ENCODE measurements around the gene OGFOD2.
A peak's percentile ranks its signal among the peaks of the same experiment; 100 is the strongest.
"Not testable (repeated sequence)": the region's sequence is repeated elsewhere in the genome, so short reads cannot be mapped to it uniquely, and the experiment has no call there.

Gene OGFOD2

DNA sequence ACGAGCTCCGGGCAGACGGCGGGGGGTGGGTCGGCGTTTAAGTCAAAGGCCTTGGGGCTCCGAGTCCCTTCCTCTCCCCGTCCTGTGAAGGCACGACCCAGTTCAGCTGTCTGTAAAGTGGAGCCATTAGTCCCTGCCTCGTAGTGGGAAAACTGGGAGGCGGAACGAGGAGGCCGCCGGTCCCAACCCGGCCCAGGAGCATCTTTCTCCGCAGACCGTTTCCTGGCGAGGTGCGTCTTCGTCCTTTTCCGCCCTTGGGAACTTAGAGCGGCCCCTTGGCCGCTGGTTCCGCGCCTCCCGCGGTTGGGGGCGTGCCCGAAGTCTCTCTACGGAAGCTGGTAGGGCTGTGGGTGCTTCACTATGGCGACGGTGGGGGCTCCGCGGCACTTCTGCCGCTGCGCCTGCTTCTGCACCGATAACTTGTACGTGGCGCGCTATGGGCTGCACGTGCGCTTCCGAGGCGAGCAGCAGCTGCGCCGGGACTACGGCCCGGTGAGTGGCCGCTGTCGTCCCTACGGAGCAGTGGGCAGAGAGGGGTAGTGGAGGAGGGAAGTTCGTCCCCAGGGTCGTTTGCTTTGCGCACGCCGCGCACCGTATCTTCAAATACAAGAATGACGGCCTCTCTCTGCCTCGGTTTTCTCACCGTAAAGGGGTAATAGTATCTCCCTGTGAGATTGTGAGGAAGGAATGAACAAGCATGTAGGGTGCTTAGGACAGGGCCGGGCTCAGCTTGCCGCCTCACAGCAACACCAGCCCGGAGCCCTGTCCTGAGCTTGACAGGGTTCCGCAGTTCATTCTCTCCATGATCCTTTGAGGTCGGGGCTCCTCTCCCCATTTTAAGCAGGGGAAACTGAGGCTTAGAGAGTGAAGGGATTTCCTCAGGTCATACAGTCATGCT lies at the start of gene OGFOD2:
TSS of gene OGFOD2 (plus strand) at position 353 of the 898 bp plus-strand sequence. CDS start at position 361, 8 bp downstream.
- DNase-seq: peak; percentile 96

DNA sequence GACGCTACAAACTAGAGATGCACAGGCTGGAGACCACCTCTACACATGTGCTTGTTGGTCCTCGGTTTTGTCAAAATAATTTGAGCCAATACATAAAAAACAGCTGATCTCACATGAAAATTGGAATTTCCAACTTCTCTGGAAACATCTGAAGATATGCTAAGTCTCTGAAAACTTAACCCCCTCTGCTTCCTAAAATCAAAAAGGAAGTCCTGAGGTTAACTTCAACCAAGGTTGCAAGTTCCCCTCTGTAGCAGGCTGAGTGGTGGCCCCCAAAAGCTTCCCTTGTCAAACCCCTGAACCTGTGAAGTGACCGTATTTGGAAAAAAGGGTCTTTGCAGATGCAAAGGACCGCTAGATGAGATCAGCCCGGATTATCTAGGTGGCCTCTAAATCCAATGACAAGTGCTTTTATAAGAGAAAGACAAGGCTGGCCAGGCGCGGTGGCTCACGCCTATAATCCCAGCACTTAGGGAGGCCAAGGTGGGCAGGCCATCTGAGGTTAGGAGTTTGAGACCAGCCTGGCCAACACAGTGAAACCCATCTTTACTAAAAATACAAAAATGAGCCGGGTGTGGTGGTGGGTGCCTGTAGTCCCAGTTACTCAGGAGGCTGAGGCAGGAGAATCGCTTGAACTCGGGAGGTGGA lies 47.2 kb upstream of the OGFOD2 start:
- DNase-seq: no peak

DNA sequence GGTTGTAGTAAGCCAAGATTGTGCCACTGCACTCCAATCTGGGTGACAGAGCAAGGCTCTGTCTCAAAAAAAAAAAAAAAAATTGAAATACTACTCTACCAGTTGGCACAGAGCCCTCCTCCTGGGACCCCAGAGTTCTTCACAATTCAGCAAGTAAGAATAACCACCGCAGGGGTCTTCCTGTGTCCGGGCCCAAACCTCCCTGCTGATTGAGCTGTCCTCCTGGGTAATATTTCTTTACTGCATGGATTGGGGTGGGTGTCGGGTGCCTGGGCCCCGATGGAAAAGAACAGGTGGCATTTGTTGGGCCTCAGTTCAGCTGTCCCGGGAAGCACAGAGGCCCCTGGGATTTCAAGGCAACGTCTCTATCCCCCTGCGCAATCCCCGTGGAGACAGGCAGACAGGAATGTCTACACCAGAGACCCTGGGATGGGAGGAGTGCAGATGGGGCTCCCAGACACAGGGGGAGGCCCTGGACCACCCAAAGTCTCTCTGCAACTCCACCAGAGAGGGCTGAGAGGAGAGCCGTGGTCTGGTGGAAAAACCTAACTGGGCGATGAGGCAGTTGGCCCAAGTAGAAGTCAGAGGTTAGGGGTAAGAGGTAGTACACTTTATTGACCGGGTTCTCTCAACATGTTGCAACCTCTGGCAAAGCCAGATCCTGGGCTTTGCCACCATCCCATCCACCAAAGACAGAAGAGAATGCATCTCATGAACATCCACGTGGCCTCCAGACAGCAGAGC lies 46.5 kb upstream of the OGFOD2 start:
- no peak for DNase-seq

DNA sequence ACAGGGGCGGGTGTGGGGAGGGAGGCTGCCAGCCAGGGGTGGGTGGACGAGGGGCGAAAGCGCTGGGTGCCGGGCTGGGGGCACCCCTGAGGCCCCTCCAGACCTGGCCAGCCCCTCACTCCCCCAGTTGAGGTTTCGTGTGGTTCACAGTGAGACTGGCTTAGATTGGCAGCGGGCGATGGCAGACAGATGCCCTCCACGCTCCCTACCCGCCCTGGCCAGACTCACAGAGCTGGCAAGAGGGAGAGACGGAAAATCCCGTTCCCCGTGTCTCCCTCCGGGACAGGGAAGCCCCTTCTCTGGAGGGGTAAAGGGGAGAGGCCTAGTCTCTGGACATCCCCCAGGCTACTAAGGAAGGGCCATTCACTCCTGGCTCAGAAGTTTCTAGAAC lies 45.9 kb upstream of the OGFOD2 start:
- no peak for DNase-seq

DNA sequence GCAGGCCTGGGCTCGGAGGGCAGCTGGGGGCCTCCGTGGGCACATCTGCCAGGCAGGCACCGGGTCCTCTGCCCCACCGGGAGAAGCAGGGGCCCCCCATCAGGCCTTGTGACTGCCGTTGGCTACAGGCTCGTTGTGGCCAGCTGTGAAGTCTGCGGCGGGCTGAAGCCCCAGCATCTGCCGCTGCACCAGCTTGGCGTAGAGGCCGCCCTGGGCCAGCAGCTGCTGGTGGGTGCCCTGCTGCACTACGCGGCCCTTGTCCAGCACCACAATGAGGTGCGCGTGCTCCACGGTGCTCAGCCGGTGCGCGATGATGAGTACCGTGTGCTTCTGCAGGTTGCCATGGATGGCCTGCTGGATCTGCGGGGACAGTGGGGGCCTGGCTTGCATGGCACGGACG lies 45.2 kb upstream of the OGFOD2 start:
- DNase-seq: no peak

DNA sequence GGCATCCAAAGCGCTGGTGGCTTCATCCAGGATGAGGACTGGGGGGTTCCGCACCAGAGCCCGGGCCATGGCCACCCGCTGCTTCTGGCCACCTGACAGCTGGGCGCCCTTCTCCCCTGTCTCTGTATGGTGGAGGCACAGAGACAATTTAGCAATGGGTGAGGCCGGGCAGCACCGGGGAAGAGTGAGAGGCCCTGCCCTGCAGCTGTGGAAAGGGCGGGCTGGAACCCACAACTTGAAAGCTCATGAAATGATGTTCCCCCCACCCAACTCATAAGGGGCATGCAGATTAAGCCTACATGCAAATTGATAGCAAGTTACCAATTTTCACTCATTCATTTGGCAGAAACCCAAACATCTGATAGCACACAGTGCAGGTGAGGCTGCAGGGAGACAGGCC lies 42.8 kb upstream of the OGFOD2 start:
- no peak for DNase-seq

DNA sequence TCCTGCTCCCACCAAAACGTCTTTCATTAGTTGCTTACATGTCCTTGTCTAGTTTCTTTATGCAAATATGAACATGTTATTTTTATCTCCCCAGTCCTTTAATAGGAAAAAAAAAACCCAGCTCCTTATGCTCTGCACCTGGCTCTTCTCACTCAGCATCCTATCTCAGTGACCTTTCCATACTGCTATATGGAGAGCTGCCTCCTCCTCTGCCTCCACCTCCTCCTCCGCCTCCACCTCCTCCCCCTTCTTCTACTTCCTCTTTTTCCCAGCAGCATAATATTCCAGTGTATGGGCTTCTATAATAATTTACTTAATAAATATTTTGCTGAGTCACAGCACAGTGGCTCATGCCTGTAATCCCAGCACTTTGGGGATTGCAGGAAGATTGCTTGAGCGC lies 40.3 kb upstream of the OGFOD2 start:
- no peak for DNase-seq

DNA sequence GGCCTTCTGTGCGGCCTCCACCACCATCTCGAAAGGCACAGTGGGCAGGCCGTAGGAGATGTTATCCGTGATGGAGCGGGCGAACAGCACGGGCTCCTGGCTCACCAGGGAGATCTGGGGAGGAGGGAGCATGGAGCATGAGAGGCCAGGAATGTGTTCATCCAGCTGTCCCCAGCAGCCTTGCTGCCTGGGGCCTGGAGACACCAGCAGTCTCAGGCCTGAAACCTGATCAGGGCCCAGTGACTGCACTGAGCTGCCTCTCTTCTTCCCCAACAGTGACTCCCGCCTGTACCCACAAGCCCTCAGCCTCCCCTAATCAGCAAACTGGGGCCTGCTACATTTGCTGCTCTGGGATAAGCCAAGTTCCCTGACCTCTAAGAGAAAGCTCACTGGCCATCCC lies 39.7 kb upstream of the OGFOD2 start:
- DNase-seq: no peak

DNA sequence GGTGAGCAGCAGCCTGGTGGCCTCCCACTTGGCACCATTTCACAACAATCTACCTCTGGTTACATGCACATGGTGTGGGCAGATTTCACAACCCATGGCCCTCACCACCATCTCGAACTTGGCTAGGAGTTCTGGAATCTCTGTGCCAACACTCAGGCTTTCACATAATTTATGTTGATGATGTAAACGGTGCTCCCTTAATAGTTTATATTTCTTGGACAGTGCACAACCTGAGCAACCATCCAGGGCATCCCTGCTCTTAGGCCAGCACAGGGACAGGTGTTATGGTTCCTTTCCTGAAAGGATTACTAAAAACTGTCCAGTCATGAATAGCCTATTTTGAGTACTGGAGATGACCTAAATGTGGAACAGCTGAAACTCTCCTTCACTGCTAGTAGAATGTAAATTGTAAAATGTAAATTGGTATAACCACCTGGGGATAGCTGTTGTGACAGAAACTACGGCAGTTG lies 37.4 kb upstream of the OGFOD2 start:
- no peak for DNase-seq

DNA sequence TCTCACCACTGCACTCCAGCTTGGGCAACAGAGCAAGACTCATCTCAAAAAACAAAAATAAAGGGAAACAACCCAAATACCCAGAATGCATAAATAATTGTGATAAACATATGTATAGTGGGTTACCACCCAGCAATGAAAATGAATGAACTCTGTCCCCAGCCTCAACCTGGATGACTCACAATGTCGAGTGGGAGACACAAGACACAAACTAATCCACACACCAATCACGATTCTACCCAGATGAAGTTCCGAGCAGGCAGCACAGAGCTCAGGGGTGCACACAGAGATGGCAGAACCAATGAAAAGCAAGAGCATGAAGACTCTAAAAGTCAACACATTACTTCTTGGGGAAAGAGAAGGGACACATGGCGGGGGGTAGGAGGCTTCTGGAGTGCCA lies 35.9 kb upstream of the OGFOD2 start:
- no peak for DNase-seq

DNA sequence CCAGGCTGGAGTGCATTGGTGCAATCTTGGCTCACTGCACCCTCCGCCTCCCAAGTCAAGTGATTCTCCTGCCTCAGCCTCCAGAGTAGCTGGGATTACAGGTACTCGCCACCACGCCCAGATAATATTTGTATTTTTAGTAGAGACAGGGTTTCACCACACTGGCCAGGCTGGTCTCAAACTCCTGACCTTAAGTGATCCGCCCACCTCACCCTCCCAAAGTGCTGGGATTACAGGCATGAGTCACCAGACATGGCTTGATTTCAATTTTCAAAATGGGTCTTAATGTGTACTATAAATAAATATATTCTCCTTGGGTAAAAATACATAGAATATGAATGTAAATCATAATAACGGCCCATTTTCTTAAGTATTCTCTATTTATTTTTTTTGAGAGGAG lies 33.7 kb upstream of the OGFOD2 start:
- DNase-seq: not testable (repeated sequence)

DNA sequence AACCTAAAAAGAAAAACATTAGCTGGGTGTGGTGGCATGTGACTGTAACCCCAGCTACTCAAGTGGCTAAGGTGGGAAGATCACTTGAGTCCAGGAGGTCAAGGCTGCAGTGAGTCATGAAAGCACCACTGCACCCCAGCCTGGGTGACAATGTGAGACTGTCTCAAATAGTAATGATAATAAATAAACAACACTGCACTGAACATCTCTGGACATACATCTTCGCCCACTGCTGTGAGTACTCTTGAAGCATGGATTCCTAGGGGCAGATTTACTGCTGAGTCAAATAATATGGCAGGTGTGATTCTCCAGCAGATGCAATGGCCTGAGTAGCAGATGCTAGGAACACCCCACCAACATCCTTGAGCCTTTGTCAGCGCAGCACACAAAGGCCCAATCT lies 32.4 kb upstream of the OGFOD2 start:
- DNase-seq: no peak

DNA sequence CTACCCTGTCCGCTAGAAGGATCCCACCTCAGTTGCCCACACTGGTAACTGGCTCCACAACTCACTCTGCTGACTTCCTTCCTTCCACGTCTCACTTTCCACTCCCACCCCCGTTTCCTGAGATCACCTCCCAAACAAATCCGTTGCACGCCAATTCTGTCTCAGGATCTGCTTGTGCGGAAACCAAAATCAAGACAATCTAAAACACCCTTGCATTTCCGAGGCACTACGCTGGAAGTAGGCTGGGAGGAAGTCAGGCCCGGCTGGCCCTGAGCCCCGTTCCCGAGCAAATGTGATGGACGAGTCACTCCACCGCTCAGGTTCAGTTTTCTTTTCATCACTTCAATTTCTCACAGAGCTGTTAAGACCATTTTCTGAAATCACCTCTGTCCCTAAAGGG lies 31.8 kb upstream of the OGFOD2 start:
- DNase-seq: no peak

DNA sequence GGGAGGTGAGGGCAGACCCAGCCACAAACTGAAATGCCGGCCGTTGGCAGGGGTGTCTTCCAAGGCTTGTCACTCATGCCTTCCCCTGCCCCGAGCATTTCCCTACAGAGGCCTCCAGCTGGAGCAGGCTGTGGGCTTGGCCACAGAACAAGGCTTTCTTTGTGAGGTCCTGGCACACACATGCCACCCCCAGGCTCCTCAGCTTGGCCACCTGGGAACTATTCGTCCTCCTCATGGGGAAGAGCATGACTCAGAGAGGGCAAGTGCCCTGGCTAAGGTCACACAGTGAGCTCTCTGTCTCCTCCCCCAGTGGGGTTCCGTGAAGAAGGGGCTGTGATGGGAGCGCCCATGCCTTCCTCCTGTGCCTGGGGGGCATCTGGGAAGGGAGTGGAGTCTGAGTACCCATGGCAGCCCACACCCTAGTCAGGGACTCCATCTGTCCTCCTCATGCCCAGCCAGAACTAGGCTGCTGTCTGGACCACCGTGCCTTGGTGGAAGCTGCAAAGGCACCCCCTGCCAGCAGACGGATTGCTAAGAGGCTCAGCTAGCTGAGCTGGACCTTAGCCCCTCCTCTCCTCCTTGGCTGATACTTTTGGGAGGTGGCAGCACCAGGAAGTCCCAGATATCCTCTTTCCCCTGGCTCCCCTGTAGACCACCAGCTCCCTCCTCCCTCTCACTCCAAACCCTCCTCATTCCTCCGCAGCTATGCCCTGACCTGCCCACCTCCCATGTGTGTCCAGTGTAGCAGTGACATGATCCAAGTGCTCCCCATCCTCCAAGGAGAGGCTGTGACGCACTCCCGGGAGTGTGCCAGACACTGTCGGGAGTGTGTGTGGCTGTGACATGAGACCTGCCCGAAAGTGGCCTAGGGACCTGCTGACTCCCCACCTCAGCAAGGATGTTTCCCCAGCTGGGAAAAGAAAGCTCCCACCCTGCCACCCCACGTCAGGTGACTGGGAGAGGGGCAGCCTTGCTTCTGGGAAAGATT lies 30.1 kb upstream of the OGFOD2 start:
- no peak for DNase-seq

DNA sequence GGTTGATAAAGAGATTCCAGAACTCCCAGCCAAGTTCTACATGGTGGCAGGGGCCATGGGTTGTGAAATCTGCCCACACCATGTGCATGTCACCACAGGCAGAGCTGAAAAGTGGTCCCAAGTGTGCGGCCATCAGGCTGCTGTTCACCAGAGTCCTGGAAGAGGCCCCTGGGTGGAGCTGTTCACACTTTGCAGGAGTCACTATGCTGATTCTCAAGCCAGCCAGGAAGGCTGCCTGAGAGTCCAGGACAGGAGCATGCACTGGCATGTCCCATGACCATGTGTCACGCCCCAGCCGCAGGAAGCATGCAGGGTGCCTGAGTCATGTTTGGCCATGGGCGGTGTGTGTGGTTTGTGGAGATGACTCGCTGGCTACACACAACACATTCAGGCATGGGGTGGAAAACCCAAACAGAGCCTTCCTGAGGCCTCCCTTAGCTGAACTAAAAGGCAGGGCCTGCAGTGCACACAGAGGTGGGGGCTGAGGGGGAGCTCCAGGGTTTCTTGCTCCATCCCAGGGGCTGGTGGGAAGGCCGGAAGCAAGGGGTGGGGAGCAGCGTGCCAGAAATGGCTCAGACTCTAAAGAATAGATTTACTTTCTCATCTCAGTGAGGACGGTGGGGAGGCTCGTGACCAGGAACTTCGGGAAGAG lies 28.2 kb upstream of the OGFOD2 start:
- peak; percentile 92 for DNase-seq

DNA sequence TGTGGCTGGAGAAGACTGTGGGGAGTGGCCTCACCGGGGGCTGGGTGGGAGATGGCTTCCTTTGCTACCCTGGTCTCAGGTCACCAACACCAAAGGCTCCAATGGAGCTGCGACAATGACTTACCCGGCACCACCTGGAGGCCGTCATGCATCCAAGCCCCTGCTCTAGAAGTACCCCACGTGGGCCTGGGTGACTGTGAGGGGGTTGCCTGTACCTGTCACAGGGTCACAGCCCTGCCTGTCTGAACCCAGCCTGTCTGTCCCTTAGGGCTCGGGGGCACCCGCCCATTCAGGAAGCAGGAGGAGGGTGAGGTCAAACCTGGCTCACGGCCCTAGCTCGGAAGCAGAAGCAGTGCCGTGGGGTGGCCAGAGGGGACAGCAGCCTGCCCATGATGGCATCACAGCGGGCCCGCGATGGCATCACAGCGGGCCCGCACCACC lies 27.7 kb upstream of the OGFOD2 start:
- no peak for DNase-seq

DNA sequence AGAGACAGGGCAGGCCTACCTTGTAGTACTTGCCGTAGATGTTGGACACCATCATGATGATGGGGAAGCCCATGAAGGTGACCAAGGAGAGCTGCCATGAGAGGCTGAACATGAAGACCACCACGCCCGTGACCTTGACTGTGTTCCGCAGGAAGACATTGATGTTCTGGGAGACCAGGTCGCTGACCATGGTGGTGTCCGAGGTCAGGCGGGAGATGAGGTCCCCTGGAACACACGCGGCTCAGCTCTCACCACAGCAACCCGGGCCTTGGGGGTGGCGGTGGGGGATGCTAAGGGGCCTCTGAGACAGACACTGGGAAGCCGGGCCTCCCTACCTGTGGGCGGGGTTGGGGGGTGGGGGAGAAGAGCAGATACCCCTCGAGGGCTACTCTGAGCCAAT lies 26.4 kb upstream of the OGFOD2 start:
- DNase-seq: no peak

DNA sequence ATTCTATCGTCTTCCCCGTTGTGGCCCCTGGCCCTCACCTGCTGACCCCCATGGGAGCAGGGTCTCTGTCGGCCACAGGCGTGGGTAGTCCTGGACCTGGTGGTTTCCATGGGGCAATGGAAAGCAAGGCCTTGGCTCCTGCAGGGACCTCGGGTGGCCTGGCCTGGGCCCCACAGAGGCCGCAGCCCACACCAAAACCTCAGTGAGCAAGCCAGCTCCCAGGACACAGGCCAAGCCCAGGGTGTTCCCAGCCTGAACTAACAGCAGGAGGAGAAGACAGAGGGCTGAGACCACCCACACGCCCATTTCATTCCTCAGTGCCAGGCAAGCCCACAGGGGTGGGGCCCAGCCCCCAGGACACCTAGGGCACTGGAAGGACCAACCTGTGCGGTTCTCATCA lies 25.6 kb upstream of the OGFOD2 start:
- DNase-seq: no peak

DNA sequence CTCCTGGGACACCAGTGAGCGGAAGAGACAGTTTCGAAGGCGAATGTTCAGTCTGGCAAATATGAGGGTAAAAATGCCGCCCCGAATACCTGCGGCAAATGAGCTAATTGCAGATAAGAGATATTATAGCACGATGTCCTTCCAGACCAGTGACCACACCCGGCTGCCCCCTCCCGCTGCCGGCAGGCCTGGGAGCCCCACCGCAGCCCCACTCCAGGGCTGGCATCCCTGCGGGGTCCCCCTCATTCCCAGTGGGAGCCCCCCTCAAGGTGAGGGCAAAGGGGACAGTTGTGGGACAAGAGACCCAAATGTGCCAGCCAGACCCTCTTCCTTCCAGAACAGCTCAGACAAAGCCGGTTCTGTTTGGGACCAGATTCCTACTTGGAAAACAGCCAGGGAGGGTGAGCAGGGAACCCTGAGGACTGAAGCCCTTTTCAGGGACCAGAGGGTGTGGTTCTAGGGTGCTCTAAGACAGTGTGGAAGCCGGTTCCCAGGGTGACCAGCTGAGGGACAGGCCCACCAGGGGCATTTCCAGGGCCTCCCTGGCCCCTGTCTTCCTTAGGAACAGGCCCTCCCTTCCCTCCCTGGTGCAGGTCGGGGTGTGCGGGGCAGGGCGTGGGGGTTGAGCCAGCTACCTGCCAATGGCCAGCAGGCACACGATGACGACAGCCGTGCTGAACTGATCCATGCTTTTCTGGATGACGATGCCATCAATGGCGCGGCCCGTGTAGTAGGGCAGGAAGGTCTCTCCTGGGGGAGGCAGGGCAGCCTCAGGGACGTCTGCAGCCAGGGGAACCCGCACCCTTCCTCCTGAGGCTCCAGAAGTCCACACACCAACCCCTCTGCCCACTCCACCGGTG lies 25.0 kb upstream of the OGFOD2 start:
- DNase-seq: no peak

DNA sequence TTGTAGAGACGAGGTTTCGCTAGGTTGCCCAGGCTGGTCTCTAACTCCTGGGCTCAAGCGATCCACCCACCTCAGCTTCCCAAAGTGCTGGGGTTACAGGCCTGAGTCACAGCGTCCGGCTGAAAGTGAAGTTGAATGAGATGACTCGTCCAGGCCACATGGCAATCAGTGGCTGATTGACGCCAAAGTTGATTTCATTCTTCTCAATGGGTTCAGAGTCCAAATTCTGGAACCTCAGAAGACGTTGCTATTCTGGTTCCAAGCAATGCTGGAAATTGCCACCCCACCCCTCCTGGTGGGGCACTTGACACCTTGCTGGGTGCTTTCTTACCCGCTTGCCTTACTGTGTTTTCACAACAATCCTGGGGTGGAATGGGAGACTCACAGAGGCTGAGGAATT lies 23.6 kb upstream of the OGFOD2 start:
- DNase-seq: peak; percentile 30

All from stimulated activated CD4-positive, alpha-beta T cell treated with anti-CD3 and anti-CD28 coated beads, Interleukin-15, amount 100 ng/mL, for 24 hours (primary cell).